Activated T-cell treated with anti-CD3 and anti-CD28 coated beads, Interleukin-2, amount 50 U/mL, for 72 hours (primary cell): Measurements from ENCODE around the gene HS2ST1. TPM values are rescaled to one million over a fixed set of nuclear protein-coding genes. Genes with fewer than 3 reads are reported as not detected.

ENCODE experiments used
- ATAC-seq, 2 donors: fragments of 150-1000 bp; cut with Tn5 transposase; replicated peaks in 1 of 2; 2 replicates each; pipeline ENCODE4 v1.10.0; 2021; ENCODE audit warnings: moderate library complexity in 2 of 2, mild to moderate bottlenecking in 1 of 2
- DNase-seq, 2 donors: peaks; one replicate each; pipeline ENCODE4 v3.0.0; 2021 to 2022; ENCODE audit warnings: mixed read lengths in 1 of 2
- H3K27ac Mint-ChIP-seq: one replicate; pipeline ENCODE4 v1.8.0; 2022; ENCODE audit warnings: mild to moderate bottlenecking, moderate library complexity, mixed read lengths
- H3K27me3 Mint-ChIP-seq: one replicate; pipeline ENCODE4 v1.8.0; 2022; ENCODE audit warnings: low read depth, mixed read lengths
- H3K36me3 Mint-ChIP-seq, 2 donors: one replicate each; pipeline ENCODE4 v1.8.0; 2022; ENCODE audit warnings: mixed read lengths in 2 of 2, mild to moderate bottlenecking in 1 of 2; ENCODE audit not compliant: insufficient read depth in 2 of 2
- H3K4me1 Mint-ChIP-seq: one replicate; pipeline ENCODE4 v1.8.0; 2022; ENCODE audit warnings: low read depth, mixed read lengths
- H3K4me3 Mint-ChIP-seq, 2 donors: one replicate each; pipeline ENCODE4 v1.8.0; 2022; ENCODE audit warnings: mild to moderate bottlenecking in 2 of 2, mixed read lengths in 2 of 2, moderate library complexity in 2 of 2
- H3K9me3 Mint-ChIP-seq, 2 donors: one replicate each; pipeline ENCODE4 v1.8.0; 2022; ENCODE audit warnings: mixed read lengths in 2 of 2
- total RNA-seq, 2 donors: library from RNA; stranded (reverse); gene quantifications; one replicate each; pipeline ENCODE4 v1.2.3, GENCODE V29; 2022

HS2ST1 gene
- total RNA-seq, 2 donors from 2014 or later: 31.0 to 32.9 TPM

GRCh38 chr1:87120779-87121178 lies 206.3 kb downstream of the HS2ST1 start:
- H3K4me1 Mint-ChIP-seq: peaks cover 10% of the 10 kb centered on the region
- no peaks in the 10 kb centered on the region for H3K36me3 Mint-ChIP-seq
- H3K27me3 Mint-ChIP-seq: peaks cover 5% of the 10 kb centered on the region
- H3K27ac Mint-ChIP-seq: no peak overlapping the region
- no peak overlapping the region for H3K4me3 Mint-ChIP-seq
- ATAC-seq (no peak), DNase-seq (no peak)
- H3K9me3 Mint-ChIP-seq: peaks cover 0 to 2% of the 10 kb centered on the region in 2 donors

- Mint-ChIP-seq H3K9me3 (peaks cover 0 to 2% of the 10 kb centered on the region in 2 donors), H3K27ac (no peak overlapping the region), H3K4me3 (no peak overlapping the region), H3K4me1 (peaks cover 10% of the 10 kb centered on the region), H3K36me3 (no peaks in the 10 kb centered on the region), H3K27me3 (peaks cover 5% of the 10 kb centered on the region)
- DNase-seq (no peak), ATAC-seq (no peak)
Observed at GRCh38 chr1:87121711-87122163, 207.3 kb downstream of the HS2ST1 start.

GRCh38 chr1:87122243-87122642 lies 207.8 kb downstream of the HS2ST1 start:
- H3K4me1 Mint-ChIP-seq: peaks cover 10% of the 10 kb centered on the region
- no peak for DNase-seq
- no peak for ATAC-seq
- H3K27me3 Mint-ChIP-seq: peaks cover 5% of the 10 kb centered on the region
- no peak overlapping the region for H3K27ac Mint-ChIP-seq
- H3K9me3 Mint-ChIP-seq: peaks cover 0 to 2% of the 10 kb centered on the region in 2 donors
- H3K4me3 Mint-ChIP-seq: no peak overlapping the region
- no peaks in the 10 kb centered on the region for H3K36me3 Mint-ChIP-seq

- DNase-seq: no peak
- peaks cover 10% of the 10 kb centered on the region for H3K4me1 Mint-ChIP-seq
- H3K9me3 Mint-ChIP-seq: peaks cover 0 to 2% of the 10 kb centered on the region in 2 donors
- no peak overlapping the region for H3K4me3 Mint-ChIP-seq
- H3K27me3 Mint-ChIP-seq: peaks cover 14% of the 10 kb centered on the region
- no peaks in the 10 kb centered on the region for H3K36me3 Mint-ChIP-seq
- H3K27ac Mint-ChIP-seq: no peak overlapping the region
- ATAC-seq: no peak
Observed at GRCh38 chr1:87123610-87124009, 209.2 kb downstream of the HS2ST1 start.

GRCh38 chr1:87126886-87127505 lies 212.6 kb downstream of the HS2ST1 start:
- peaks cover 19% of the 10 kb centered on the region for H3K27me3 Mint-ChIP-seq

GRCh38 chr1:87127581-87127980 lies 213.1 kb downstream of the HS2ST1 start:
- Mint-ChIP-seq H3K4me1 (peaks cover 8% of the 10 kb centered on the region), H3K9me3 (no peaks in the 10 kb centered on the region), H3K4me3 (no peak overlapping the region), H3K27me3 (peaks cover 22% of the 10 kb centered on the region), H3K27ac (no peak overlapping the region), H3K36me3 (no peaks in the 10 kb centered on the region)
- DNase-seq (no peak), ATAC-seq (no peak)

More at GRCh38 chr1:87126886-87127505, 212.6 kb downstream of the HS2ST1 start:
- Mint-ChIP-seq H3K4me3 (no peak overlapping the region), H3K27ac (no peak overlapping the region), H3K36me3 (no peaks in the 10 kb centered on the region), H3K9me3 (no peaks in the 10 kb centered on the region), H3K4me1 (peaks cover 8% of the 10 kb centered on the region)
- DNase-seq: no peak
- no peak for ATAC-seq

- no peak for DNase-seq
- H3K4me3 Mint-ChIP-seq: no peak overlapping the region
- no peak for ATAC-seq
- no peaks in the 10 kb centered on the region for H3K9me3 Mint-ChIP-seq
- H3K27ac Mint-ChIP-seq: no peak overlapping the region
- peaks cover 8% of the 10 kb centered on the region for H3K4me1 Mint-ChIP-seq
- peaks cover 30% of the 10 kb centered on the region for H3K27me3 Mint-ChIP-seq
- no peaks in the 10 kb centered on the region for H3K36me3 Mint-ChIP-seq
Observed at GRCh38 chr1:87129038-87129437, 214.6 kb downstream of the HS2ST1 start.

GRCh38 chr1:87129606-87130005 lies 215.2 kb downstream of the HS2ST1 start:
- no peaks in the 10 kb centered on the region for H3K36me3 Mint-ChIP-seq
- peaks cover 8% of the 10 kb centered on the region for H3K4me1 Mint-ChIP-seq
- DNase-seq (no peak), ATAC-seq (no peak)
- peaks cover 27% of the 10 kb centered on the region for H3K27me3 Mint-ChIP-seq
- no peak overlapping the region for H3K4me3 Mint-ChIP-seq
- H3K27ac Mint-ChIP-seq: no peak overlapping the region
- no peaks in the 10 kb centered on the region for H3K9me3 Mint-ChIP-seq

GRCh38 chr1:87130438-87130837 lies 216.0 kb downstream of the HS2ST1 start:
- Mint-ChIP-seq H3K27ac (no peak overlapping the region), H3K4me1 (peaks cover 8% of the 10 kb centered on the region), H3K27me3 (peaks cover 29% of the 10 kb centered on the region), H3K9me3 (no peaks in the 10 kb centered on the region), H3K4me3 (no peak overlapping the region), H3K36me3 (no peaks in the 10 kb centered on the region)
- ATAC-seq (no peak), DNase-seq (no peak)

- DNase-seq (peak; percentile 80 to 83), ATAC-seq (peak; percentile 93 to 96)
- peaks cover 38% of the 10 kb centered on the region for H3K27me3 Mint-ChIP-seq
Observed at GRCh38 chr1:87131809-87132283, 217.4 kb downstream of the HS2ST1 start.

GRCh38 chr1:87132284-87132870 lies 217.9 kb downstream of the HS2ST1 start:
- peaks cover 8% of the 10 kb centered on the region for H3K4me1 Mint-ChIP-seq
- H3K9me3 Mint-ChIP-seq: no peaks in the 10 kb centered on the region
- H3K27ac Mint-ChIP-seq: no peak overlapping the region
- peak overlapping the region; percentile 76 to 80 for H3K4me3 Mint-ChIP-seq
- DNase-seq: peak; percentile 4 to 5
- H3K36me3 Mint-ChIP-seq: no peaks in the 10 kb centered on the region
- peak; percentile 49 to 50 for ATAC-seq
- peaks cover 41% of the 10 kb centered on the region for H3K27me3 Mint-ChIP-seq

More at GRCh38 chr1:87131809-87132283, 217.4 kb downstream of the HS2ST1 start:
- Mint-ChIP-seq H3K4me1 (peaks cover 8% of the 10 kb centered on the region), H3K27ac (no peak overlapping the region), H3K9me3 (no peaks in the 10 kb centered on the region), H3K4me3 (peak overlapping the region; percentile 76 to 80), H3K36me3 (no peaks in the 10 kb centered on the region)

- DNase-seq: no peak
- Mint-ChIP-seq H3K4me3 (no peak overlapping the region), H3K27me3 (peaks cover 47% of the 10 kb centered on the region), H3K4me1 (peaks cover 8% of the 10 kb centered on the region), H3K27ac (no peak overlapping the region), H3K9me3 (no peaks in the 10 kb centered on the region), H3K36me3 (no peaks in the 10 kb centered on the region)
- ATAC-seq: no peak
Observed at GRCh38 chr1:87134061-87134460, 219.6 kb downstream of the HS2ST1 start.

GRCh38 chr1:87134625-87135328 lies 220.3 kb downstream of the HS2ST1 start:
- Mint-ChIP-seq H3K36me3 (no peaks in the 10 kb centered on the region), H3K27ac (no peak overlapping the region), H3K4me1 (peaks cover 8% of the 10 kb centered on the region), H3K27me3 (peaks cover 47% of the 10 kb centered on the region), H3K9me3 (no peaks in the 10 kb centered on the region), H3K4me3 (no peak overlapping the region)
- no peak for ATAC-seq
- no peak for DNase-seq
